Measurements from ENCODE around the gene ASTL.
"Not testable (repeated sequence)": the region's sequence is repeated elsewhere in the genome, so short reads cannot be mapped to it uniquely, and the experiment has no call there.

ASTL gene

DNA sequence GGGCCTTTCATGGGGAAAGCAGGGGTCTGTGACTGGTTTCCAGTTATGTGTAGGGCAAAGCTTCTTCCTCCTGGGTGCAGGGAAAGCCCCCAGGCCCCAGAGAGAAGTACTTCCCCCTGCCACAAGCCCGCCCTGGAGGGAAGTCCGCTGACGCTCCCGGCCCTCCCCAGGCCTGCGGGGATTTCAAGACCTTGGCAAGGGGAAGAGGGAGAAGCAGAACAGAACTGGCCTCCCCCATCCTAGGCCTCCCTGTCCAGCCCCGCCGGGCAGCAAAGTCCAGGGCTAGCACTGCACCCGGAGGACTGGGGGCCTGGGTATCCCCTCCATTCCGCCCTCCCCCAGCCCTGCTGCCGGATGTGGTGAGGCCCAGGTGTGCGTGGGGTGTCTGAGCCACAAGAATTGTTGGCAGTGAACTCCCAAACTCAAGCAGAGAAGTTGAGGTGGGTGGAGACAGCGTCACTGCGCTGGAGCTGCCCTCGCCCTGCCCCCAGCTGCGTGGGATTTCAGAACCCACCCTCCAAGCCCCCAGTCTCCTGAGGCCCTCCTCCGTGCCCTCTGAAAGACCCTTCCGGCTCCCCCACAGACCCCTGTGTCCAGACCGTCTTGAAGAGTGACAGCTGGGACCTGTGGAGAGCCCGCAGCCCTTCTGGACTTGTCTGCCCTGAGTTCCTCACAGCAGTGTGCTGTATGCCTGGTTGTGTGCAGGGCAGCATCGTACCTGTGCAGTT is 8.0 kb upstream of the ASTL start:
- DNase-seq (ENCODE audit: low spot score), result peak; percentile 43

DNA sequence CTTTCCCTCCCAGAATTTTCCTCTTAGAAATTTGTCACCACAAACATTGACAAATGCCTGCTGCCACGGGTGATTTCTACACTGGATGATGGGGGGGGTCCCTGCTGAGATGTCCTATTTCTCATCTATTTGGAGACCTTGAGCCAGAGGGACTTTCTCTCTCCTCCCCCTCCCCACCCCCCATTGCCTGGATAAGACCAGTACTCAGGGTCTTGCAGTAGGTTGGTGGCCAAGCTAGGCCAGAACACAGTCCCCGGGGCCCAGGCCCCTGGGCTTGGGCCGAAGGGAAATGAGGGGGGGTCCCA is 7.5 kb upstream of the ASTL start:
- DNase-seq (ENCODE audit: low spot score), result peak; percentile 15

GRCh38 chr2:96145036-96145847 is 6.9 kb upstream of the ASTL start, which contains the start of gene DUSP2:
Gene DUSP2 (minus strand): TSS chr2:96145440. CDS start chr2:96145354, 86 bp downstream.
- DNase-seq (ENCODE audit: low spot score), result peak; percentile 59

DNA sequence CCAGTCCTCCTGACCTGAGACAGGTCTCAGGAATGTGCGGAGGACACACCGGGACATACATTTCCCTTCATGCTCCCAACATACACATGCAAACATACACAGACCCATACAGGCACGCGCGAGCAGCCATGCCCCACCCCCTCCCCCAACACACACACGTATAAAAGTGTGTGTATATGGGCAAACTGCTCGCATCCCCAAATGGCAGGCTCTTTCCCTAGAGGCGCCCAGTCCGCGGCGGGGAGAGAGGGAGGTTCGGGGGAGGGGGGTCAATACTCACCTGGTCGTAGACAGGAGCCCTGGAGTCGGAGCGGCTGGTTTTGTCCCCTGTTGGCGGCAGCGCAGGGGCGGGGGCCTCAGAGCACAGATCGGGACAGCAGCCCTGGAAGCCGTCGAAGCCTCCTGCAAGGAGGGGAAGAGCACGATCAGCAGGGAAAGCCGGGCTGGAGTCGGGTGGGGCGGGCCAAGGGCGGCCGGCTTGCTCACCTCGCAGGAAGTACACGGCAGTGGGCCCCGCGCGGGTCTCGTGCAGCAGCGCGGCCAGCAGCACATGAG is 6.3 kb upstream of the ASTL start:
- DNase-seq (ENCODE audit: low spot score), result no peak

- no peak for DNase-seq (ENCODE audit: low spot score)
These were observed 5.7 kb upstream of the ASTL start for GRCh38 chr2:96143848-96144480.

DNA sequence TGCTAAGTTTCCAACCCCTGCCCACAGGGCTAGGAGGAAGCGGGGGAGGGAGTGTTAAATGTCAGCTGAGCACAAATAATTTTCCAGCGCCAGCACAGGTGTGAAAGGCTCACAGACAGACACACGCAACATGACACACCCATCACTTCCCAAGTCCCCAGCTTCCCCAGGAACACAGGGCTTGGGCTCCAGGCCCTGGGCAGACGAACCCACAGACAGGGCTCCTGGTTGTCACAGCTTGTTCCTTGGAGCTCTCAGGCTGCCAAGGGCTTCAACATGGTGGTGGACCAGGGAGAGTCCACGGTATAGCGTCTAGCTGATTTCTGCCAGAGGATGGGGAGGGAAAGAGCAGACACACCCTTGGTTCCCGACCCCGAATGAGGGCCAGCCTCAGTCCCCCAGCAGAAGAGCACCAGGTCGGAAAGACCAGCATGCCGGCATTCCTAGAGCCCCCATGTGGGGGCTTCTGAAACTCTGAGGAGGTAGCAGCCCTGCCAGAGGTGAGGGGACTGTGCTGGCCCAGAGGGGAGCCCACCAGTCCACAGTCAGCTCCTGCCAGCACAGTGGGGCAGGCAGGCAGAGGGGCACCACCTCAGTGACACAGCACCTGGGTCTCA is 5.0 kb upstream of the ASTL start:
- no peak for DNase-seq (ENCODE audit: low spot score)

DNA sequence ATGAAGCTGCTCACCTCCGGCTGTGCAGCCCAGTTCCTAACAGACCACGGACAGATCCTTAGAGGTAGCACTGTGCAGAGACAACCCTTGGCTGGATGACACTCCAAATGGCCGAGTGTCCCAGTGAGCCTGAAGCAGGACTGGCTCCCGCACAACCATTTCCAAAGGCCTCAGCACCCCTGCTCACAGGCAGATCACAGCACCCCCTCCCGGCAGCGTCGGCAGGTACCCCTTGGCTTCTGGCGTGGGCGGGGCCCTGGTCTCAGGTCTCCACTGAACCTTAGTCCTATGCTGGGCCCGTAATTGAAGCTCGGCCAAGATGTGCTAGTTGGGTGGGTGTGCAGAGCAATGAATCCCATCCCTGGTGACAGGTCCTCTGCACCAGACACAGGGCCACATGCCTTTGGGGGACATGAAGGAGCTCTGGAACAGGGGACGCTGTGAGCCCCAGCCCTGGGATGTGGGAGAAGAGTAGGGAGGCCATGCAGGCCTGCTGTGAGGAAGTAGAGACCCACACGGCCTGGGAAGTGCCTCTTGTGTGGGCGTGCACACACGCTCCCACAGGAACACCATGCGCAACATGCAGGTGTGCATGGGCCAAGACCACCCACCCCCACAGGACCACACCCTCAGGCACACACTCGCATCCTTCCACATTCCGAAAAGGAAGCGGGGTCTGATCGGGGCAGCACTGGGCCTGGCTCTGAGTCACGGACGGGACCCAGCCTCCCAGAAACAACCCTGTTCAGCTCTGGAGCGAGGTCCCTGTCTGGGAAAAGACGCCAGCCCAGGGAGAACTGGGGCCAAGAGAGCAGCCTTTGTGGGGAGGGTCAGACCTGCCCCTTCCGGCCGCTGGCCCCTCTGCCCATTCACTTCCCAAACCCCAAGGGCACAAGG is 4.2 kb upstream of the ASTL start:
- no peak for DNase-seq (ENCODE audit: low spot score)

GRCh38 chr2:96141624-96141967 is 3.3 kb upstream of the ASTL start:
- not testable (repeated sequence) for DNase-seq (ENCODE audit: low spot score)

GRCh38 chr2:96140941-96141623 is 2.8 kb upstream of the ASTL start:
- no peak for DNase-seq (ENCODE audit: low spot score)

- DNase-seq (ENCODE audit: low spot score), result no peak
These were observed 968 bp upstream of the ASTL start for GRCh38 chr2:96139181-96139758.

GRCh38 chr2:96137321-96138178 is 752 bp downstream of the ASTL start:
- no peak for DNase-seq (ENCODE audit: low spot score)

DNA sequence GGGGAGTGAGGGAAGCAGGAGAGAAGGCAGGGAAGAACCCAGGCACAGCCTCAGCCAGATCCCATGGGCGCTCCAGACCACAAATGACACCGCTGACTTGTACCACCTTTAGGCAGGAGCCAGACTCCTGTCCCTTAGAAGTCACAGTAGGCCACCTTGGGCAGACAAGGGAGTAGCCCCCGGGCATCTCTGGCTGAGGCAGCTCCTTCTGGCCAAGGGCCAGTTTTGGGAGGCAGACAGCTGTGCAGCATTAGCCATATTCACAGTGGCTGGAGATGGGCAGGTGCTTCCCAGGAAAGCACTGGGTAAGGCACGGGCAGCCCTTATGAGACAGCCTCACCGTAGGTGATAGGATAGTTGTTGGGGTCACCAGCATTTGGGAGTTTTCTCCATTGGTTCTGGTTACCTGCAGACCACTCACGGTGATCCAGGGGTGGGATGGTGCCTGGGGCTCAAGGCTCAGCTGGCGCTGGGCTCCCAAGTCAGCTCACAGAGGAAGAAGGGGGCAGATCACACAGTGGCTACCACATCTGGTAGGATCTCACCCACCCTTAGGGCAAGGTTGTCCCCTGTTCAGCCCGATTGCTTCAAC is 2.1 kb downstream of the ASTL start:
- DNase-seq (ENCODE audit: low spot score), result no peak

DNA sequence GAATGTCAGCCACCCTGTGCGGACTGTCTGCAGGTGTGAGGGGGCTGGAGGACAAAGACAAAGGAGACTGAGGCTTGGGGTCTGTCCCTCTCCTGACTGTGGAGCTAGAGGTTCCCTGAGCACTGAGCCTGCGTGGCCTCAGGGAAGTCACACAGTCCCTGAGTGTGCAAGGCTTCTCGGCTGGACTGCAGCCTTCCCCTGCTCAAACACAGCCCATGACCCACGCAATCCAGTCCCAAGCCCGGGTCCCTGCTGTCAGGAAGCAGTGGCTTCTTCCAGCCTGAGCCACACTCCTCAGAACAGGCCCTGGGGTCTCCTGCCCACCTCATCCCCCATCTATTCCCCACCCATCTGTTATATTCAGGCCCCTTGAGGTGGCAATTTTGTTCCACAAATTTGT is 2.7 kb downstream of the ASTL start:
- DNase-seq (ENCODE audit: low spot score), result no peak

GRCh38 chr2:96135171-96135570 is 3.1 kb downstream of the ASTL start:
- DNase-seq (ENCODE audit: low spot score), result no peak

- DNase-seq (ENCODE audit: low spot score), result no peak
These were observed 3.9 kb downstream of the ASTL start for GRCh38 chr2:96134421-96134820.

DNA sequence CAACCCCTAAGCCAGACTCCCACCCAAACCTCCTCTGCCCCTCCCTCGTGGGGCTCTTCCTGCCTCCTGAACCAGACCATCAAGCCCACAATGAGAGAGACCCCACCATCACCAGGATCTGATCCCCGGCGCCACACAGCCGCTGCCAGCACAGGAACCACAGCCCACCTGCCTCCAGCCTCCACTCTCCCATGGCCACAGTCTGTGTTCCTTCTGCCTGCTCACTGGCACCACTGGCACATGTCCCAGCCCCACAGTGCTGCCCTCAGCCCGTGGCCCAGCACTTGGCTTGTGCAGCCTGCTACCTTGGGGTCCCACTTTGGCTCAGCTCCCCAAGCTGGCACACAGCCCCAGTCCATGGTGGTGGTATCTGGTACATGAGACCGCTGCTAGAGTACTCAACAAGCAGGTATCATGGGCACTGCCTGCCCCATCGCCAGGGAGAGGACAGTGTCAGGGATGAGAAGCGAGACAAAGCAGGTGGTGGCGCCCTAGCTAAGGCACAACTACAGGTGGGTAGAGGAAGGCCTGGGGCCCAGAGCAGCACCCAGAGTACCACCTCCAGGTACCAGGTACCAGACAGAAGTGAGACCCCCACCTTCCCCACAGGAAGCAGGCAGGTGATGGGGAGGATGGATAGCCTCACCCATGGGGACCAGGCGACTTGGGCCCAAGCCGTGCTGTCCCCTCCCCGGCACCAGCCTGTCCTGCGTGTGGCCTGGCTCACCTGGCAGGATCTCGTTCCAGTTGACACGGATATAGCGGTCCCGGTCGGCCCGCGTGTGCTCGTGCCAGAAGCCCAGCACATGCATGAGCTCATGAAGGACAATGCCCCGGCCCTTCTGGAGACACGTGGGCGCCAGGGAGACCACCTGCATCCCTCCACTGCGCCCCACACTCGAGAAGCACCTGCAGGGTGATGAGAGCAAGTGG is 6.2 kb downstream of the ASTL start:
- no peak for DNase-seq (ENCODE audit: low spot score)

GRCh38 chr2:96131152-96131812 is 7.0 kb downstream of the ASTL start:
- DNase-seq (ENCODE audit: low spot score), result no peak
